LHCN-M2 (cell line): ENCODE data around the gene NCBP2. TPM values are rescaled to one million over a fixed set of nuclear protein-coding genes. Genes with fewer than 3 reads are reported as not detected.
"Not testable (repeated sequence)": the region's sequence is repeated elsewhere in the genome, so short reads cannot be mapped to it uniquely, and the experiment has no call there.

Experiments
- DNase-seq: peaks from one replicate; pipeline ENCODE4 v3.0.0-alpha.2; 2012; ENCODE audit warnings: low read depth
- total RNA-seq: library from RNA; depleted of rRNA; stranded (reverse); fragments of >200 nt; gene quantifications from 2 replicates; pipeline ENCODE4 v1.2.3, GENCODE V29; 2014

The NCBP2 gene
- total RNA-seq, 1 experiment from 2014 or later = 84.8 TPM

DNA sequence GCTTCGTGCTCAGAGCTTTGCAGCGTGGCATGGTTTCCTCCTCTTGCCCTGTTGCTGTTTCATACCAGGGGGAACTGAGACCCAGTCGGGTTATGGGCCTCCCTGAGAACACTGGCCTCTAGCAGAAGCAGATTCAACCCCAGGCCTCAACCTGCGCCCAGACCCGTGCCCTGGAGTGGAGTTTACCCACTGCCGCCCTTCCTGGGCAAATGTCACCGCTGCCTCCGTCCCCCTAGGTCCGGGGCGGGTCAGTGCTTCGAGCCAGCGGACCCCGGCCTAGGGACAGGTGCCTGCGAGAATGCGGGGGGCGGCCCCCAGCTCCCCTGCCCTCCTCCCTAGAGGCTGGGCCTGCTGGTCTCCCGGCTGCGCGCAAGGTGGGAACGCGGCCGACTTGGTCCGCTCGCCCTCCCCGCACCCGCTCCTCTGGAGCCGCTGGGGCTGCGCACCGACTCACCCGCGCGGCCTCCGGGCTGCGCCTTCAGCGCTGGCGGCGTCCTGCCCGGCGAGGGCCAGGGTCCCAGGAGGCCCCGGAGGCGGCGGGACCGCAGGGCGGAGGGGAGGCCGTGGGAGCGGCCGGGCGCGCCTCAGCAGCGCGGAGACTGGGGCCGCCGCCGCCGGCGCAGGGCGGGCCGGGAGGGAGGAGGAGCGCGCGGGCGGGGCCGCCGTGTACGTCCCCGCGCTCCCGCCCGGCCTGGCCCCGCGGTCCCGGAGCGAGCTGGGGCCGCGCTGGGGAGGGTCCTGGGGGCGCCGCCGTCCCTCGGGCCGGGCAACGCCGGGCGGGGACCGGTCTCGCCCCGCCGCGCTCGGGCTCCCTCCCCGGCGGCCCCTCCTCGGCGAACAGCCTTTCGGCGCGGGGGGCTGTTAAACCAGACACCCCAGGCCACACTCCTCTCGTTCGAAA is 26.2 kb upstream of the NCBP2 start, which contains the start of gene PIGZ:
PIGZ (minus strand) TSS at position 601 of the 901 bp plus-strand sequence. CDS start 16,802 bp downstream, outside the sequence.
- peak; percentile 10 for DNase-seq

DNA sequence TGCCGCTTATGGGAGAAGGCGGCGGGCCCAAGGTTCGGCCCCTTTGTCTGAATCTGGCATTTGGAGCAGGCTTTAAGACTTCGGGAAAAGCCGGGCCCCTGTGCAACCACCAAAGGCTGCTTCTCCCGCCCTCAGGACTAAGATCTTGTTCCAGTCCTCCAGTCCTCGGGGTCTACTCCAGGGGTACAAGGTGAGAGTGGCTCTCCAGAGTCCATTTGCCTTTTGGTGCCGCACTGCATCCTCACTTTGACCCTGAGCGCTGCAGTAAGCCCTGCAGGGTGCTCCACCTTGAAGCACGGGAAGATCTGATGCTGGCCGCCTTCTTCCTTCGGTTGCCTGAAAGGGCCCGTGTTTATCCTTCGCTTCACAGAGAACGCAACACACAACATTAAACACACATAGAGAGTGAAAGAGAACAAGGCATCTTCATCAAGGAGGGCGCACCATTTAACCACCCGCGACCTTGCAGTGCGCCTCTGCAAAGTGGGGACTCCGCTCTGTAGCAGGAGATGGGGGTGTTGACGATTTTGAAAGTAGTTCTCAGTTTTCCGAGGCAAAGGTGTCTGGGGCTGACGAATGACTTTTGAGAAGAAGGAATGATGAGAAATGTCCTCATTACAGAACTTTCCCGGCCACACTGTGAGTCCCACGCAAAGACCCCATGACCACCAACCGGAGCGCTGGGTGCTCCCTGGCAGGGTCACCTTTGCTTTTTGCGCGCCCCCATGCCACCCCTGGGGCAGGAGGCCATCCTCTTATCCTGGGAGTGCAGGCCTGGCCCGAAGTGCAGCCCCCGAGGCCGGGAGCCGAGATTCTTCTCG is 25.3 kb upstream of the NCBP2 start:
- no peak for DNase-seq

DNA sequence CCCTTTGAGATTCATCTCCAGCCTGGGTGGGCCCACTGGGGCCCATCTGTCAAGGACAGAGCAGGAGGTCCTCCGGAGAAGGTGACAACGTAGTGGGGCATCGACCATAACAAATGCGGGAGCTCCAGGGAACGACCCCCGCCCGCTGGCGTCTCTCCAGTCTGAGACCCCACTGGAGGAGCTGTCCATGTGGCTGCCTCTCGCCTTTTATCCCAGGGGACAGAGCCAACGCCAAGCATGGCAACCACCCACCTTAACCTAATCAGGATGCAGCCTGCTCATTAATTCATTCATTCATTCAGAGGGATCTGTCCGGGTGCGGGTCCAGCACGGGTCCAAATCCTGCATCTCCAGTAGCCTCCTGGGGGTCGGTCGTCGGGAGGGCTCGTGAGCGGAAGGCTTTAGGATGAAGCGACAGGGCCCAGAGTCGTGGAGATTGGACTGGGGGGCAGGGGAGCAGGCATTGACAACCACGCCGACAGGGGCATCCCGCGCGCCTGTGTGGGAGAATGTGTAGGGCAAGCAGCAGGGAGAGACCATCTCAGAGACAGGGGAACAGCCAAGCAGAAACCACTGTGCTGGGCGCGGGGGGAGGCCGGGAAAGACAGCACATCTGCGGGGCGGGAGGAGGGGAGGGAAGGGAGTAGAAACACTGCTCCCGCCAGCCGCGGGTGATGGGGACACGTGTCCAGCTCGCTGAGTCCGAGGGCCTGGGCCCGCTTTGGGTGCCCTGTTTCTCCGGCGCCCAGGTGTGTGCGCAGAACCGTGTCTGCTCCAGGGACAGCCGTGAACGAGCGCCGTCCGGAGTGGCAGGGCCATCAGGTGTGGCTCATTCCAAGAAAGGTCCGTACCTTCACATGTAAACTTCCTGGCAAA is 24.4 kb upstream of the NCBP2 start:
- DNase-seq = no peak

GRCh38 chr3:196965804-196966173 is 23.5 kb upstream of the NCBP2 start:
- DNase-seq = no peak

DNA sequence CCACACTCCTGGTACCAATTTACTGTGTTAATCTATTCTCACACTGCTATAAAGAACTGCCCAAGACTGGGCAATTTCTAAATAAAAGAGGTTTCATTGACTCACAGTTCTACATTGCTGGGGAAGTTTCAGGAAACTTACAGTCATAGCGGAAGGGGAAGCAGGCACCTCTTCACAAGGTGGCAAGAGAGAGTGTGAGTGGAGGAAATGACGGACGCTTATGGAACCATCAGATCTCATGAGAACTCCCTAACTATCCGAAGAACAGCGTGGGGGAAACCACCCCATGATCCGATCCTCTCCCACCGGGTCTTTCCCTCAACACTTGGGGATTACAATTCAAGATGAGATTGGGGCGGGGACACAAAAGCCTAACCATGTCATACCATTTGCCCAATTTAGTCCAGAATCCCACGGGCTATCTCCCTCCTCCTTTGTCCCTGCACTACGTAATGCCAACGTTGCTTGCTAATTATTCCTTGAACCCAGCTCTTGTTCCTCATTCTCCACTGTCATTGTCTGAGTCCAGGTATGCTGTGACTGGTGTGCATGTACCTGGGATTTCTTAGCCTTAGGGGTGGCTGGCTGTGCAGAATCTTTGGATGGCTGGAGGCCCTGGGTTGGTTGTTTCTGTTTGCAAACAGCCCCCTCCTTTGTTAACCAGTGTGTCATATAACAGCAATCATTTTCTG is 22.9 kb upstream of the NCBP2 start:
- DNase-seq = no peak

DNA sequence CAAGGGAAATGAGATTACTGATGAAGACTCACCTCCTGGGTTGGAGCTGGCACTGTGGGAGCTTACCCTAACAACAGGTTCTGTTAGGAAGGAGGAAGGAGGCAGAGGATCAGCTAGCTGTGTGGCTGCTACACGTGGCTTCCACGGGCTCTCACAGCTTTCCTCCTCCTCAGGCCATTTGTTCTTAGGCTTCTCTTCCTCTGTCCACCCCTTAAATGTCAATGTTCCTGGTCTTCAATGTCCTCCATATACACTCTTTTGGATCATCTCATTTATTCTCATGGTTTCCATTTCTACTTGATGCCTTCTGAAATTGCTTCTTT is 21.3 kb upstream of the NCBP2 start:
- no peak for DNase-seq

GRCh38 chr3:196962930-196963630 is 20.8 kb upstream of the NCBP2 start:
- no peak for DNase-seq

DNA sequence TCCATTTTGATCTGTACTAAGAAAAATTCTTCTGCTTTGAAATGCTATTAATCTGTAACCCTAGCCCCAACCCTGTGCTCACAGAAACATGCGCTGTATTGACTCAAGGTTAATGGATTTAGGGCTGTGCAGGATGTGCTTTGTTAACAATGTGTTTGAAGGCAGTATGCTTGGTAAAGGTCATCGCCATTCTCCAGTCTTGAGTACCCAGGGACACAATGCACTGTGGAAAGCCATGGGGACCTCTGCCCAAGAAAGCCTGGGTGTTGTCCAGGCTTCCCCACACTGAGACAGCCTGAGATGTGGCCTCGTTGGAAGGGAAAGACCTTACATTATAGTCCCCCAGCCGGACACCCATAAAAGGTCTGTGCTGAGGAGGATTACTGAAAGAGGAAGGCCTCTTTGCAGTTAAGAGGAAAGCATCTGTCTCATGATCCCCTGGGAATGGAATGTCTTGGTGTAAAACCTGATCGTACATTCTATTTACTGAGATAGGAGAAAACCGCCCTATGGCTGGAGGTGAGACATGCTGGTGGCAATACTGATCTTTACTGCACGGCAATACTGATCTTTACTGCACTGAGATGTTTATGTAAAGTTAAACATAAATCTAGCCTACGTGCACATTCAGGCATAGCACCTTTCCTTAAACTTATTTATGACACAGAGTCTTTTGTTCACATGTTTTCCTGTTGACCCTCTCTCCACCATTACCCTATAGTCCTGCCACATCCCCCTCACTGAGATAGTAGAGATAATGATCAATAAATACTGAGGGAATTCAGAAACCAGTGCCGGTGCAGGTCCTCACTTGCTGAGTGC is 20.0 kb upstream of the NCBP2 start:
- no peak for DNase-seq

DNA sequence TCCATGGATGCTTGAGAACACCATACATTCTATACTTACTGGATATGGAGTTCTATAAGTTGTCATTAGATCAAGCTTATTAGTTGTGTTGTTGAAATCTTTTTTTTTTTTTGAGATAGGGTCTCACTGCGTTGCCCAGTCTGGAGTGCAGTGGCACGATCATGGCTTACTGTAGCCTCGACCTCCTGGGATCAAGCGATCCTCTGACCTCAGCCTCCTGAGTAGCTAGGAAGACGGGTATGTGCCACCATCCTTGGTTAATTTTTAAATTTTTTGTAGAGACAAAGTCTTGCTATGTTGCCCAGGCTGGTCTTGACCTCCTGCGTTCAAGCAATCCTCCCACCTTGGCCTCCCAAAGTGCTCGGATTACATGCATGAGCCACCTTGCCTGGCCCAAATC is 12.5 kb upstream of the NCBP2 start:
- no peak for DNase-seq

GRCh38 chr3:196951371-196951770 is 9.0 kb upstream of the NCBP2 start:
- DNase-seq = no peak

GRCh38 chr3:196949750-196950149 is 7.4 kb upstream of the NCBP2 start:
- no peak for DNase-seq

GRCh38 chr3:196949285-196949619 is 6.9 kb upstream of the NCBP2 start:
- no peak for DNase-seq

GRCh38 chr3:196948442-196949284 is 6.3 kb upstream of the NCBP2 start:
- peak; percentile 39 for DNase-seq

GRCh38 chr3:196947860-196948441 is 5.6 kb upstream of the NCBP2 start:
- no peak for DNase-seq

DNA sequence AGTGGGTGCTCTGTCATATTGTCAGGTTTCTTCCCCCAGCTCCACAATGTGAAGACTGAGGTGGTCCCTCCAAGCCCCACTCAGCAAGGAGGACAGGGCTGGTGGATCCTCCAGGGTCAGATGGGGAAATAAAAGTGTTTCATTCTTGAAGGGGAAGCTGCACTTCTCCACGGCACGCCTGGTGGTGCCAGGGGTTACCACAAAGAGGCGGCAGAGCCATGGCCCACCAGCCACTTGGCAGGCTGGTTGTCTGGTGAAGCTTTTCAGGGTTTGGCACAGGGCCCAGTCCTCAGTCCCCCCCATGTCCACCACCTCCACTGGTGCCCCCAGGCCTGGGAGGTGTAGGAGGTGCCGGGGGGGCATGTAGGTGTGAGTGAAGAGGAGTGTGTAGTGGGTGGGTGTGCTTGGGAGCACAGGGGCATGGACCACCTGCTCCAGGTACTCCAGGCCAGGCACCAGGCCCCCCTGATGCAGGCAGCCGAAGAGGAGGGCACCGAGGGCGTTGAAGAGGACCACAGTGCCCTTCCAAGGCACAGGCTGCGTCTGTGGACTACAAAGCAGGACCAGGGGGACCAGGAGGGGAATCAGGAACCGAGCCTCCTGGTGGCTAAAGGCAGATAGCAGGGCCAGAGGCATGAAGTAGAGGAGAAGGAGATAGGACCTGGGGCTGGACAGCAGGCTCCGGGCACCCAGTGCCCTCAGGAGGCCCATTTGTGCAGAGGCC is 5.0 kb upstream of the NCBP2 start:
- DNase-seq = no peak

DNA sequence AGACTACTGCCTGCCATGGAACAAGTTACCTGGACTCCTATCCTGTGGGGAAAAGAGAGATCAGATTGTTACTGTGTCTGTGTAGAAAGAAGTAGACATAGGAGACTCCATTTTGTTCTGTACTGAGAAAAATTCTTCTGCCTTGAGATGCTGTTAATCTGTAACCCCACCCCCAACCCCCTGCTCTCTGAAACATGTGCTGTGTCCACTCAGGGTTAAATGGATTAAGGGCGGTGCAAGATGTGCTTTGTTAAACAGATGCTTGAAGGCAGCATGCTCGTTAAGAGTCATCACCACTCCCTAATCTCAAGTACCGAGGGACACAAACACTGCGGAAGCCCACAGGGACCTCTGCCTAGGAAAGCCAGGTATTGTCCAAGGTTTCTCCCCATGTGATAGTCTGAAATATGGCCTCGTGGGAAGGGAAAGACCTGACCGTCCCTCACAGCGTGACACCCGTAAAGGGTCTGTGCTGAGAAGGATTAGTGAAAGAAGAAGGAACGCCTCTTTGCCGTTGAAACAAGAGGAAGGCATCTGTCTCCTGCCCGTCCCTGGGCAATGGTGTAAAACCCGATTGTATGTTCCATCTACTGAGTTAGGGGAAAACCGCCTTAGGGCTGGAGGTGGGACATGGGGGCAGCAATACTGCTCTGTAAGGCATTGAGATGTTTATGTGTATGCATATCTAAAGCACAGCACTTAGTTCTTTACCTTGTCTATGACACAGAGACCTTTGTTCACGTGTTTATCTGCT is 1.9 kb upstream of the NCBP2 start:
- not testable (repeated sequence) for DNase-seq

DNA sequence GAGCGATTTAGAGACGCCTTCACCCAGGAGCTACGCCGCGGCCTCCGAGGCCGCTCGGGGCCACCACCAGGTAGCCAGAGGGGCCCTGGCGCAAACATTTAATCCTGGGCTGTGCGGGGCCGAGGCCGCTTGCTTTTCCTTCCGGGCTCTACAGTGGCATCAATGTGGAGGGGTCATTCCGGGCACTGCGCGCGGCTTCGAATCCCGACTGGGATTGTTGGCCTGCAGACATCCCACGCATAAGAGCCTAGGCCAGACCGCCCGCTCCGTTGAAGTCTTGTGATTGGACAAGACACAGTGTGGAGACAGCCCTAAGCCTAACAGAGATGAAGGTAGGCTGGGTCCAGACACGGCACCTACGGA is 568 bp upstream of the NCBP2 start:
- peak; percentile 10 for DNase-seq
